OCI-LY7 (cell line): Measurements from ENCODE around the gene LPIN3. TPM values are rescaled to one million over a fixed set of nuclear protein-coding genes. Genes with fewer than 3 reads are reported as not detected.

ENCODE experiments used
- BruUV-seq: library from RNA; stranded (reverse); fragments of 400-500 nt; replicated peaks from 2 replicates; lab custom pipeline; 2021; lab: Mats Ljungman, UMichigan
- CTCF ChIA-PET: fragments of 300-600 bp; sonication (Branson Sonifier 250); formaldehyde crosslinking; loops from one replicate; lab custom pipeline; 2022; ENCODE audit warnings: antibody characterized with exemption; ENCODE audit not compliant: unreplicated experiment; lab: Charles Lee
- POLR2A ChIA-PET: fragments of 300-600 bp; sonication (Branson Sonifier 250); formaldehyde crosslinking; loops from one replicate; lab custom pipeline; 2022; ENCODE audit warnings: antibody characterized with exemption; lab: Charles Lee
- DNase-seq: peaks from one replicate; pipeline ENCODE4 v3.0.0-alpha.2; 2015; ENCODE audit warnings: low spot score
- H2AFZ ChIP-seq: fragments of 200-600 bp; sonication (generic), shearing (Covaris generic); 2 replicates; pipeline ENCODE4 v1.6.1; 2014; ENCODE audit warnings: mild to moderate bottlenecking, antibody characterized with exemption, low read length, moderate library complexity
- H3K27ac ChIP-seq: fragments of 200-600 bp; sonication (generic); 2 replicates; pipeline ENCODE4 v1.5.1; 2014; ENCODE audit warnings: mixed run types, low read depth, mild to moderate bottlenecking, moderate library complexity, low read length, inconsistent platforms; ENCODE audit not compliant: poor library complexity, severe bottlenecking
- H3K36me3 ChIP-seq: fragments of 200-600 bp; sonication (generic); 2 replicates; pipeline ENCODE4 v1.6.1; 2014; ENCODE audit warnings: mild to moderate bottlenecking, antibody characterized with exemption, low read length, moderate library complexity, mixed read lengths; ENCODE audit not compliant: insufficient read depth
- H3K4me1 ChIP-seq: fragments of 200-600 bp; sonication (generic); 2 replicates; pipeline ENCODE4 v1.5.1; 2014; ENCODE audit warnings: mild to moderate bottlenecking, low read length; ENCODE audit not compliant: insufficient read depth, poor library complexity, severe bottlenecking
- H3K4me2 ChIP-seq: fragments of 200-600 bp; sonication (generic); 2 replicates; pipeline ENCODE4 v1.6.1; 2014; ENCODE audit warnings: mild to moderate bottlenecking, low read length
- H3K4me3 ChIP-seq: fragments of 200-600 bp; sonication (generic); 2 replicates; pipeline ENCODE4 v1.5.1; 2014; ENCODE audit warnings: mild to moderate bottlenecking, low read depth, low read length; ENCODE audit not compliant: poor library complexity, severe bottlenecking
- H3K79me2 ChIP-seq: fragments of 200-600 bp; sonication (generic); 2 replicates; pipeline ENCODE4 v1.6.1; 2016; ENCODE audit warnings: low read depth, mild to moderate bottlenecking, low read length, moderate library complexity, mixed read lengths; ENCODE audit not compliant: insufficient read depth
- H3K9me2 ChIP-seq: fragments of 200-600 bp; sonication (generic); 2 replicates; pipeline ENCODE4 v1.6.1; 2016; ENCODE audit warnings: mild to moderate bottlenecking, low read length, mixed read lengths; ENCODE audit not compliant: insufficient read depth
- H3K9me3 ChIP-seq: fragments of 200-600 bp; sonication (generic); 2 replicates; pipeline ENCODE4 v1.6.1; 2014; ENCODE audit warnings: mild to moderate bottlenecking, mixed run types, low read length, mixed read lengths
- H4K20me1 ChIP-seq: fragments of 200-600 bp; sonication (generic); 2 replicates; pipeline ENCODE4 v1.6.1; 2014; ENCODE audit warnings: mild to moderate bottlenecking, antibody characterized with exemption, low read length, moderate library complexity, mixed read lengths; ENCODE audit not compliant: insufficient read depth
- CTCF ChIP-seq: fragments of 200-600 bp; sonication (generic); conservative IDR thresholded peaks from 2 replicates; pipeline ENCODE4 v1.5.1; 2014; ENCODE audit warnings: mild to moderate bottlenecking, antibody characterized with exemption, low read length, moderate library complexity, mixed read lengths
- EZH2phosphoT487 ChIP-seq: fragments of 200-600 bp; sonication (generic); IDR thresholded peaks from 2 replicates; pipeline ENCODE4 v1.6.1; 2018; ENCODE audit warnings: low read depth, borderline replicate concordance, mild to moderate bottlenecking, mixed run types, antibody characterized with exemption, low read length, moderate library complexity, mixed read lengths
- intact Hi-C: fragments of 100-400 bp; cut with micrococcal nuclease; formaldehyde crosslinking; loops from one replicate; pipeline ENCODE4 v1.10.0; 2022; ENCODE audit not compliant: unreplicated experiment
- total RNA-seq, 2 experiments: library from RNA; depleted of rRNA in 1 of 2; stranded (reverse); fragments of >200 nt in 1 of 2; shearing (Covaris generic) in 1 of 2; gene quantifications; 2 replicates each; pipeline ENCODE4 v1.2.3, GENCODE V29; 2014 to 2022

The LPIN3 gene
- total RNA-seq, 2 experiments from 2014 or later: 0.19 to 2.1 TPM

GRCh38 chr20:41377275-41377674, 36.7 kb downstream of the LPIN3 start:
- Histone ChIP-seq H4K20me1 (no peaks in the 10 kb centered on the region), H3K9me3 (no peaks in the 10 kb centered on the region)
- BruUV-seq: no TSS peak

GRCh38 chr20:41379551-41379950, 38.9 kb downstream of the LPIN3 start:
- intact Hi-C loops: no loop called here
- Histone ChIP-seq H3K4me3 (no peak overlapping the region), H3K27ac (no peak overlapping the region), H3K79me2 (no peaks in the 10 kb centered on the region), H2AFZ (no peak overlapping the region), H3K4me2 (no peak overlapping the region), H3K36me3 (no peaks in the 10 kb centered on the region), H3K9me3 (no peaks in the 10 kb centered on the region), H4K20me1 (no peaks in the 10 kb centered on the region), H3K4me1 (no peaks in the 10 kb centered on the region), H3K9me2 (no peaks in the 10 kb centered on the region)
- POLR2A ChIA-PET: interaction anchor here (0.7 kb wide), 1 partner anchor 10 kb away, joined by 3 read pairs; no protein-coding TSS in a partner anchor
- no peak for DNase-seq
- CTCF ChIA-PET: no interaction called here
- BruUV-seq: no TSS peak
- no peak for TF ChIP-seq EZH2phosphoT487
- no peak for TF ChIP-seq CTCF

More at GRCh38 chr20:41377275-41377674, 36.7 kb downstream of the LPIN3 start:
- TF ChIP-seq EZH2phosphoT487 (no peak), CTCF (no peak)
- POLR2A ChIA-PET: no interaction called here
- no peaks in the 10 kb centered on the region for H3K36me3 ChIP-seq
- intact Hi-C loops: no loop called here
- H2AFZ ChIP-seq: no peak overlapping the region
- no peak overlapping the region for H3K4me3 ChIP-seq
- CTCF ChIA-PET: no interaction called here
- H3K4me1 ChIP-seq: no peaks in the 10 kb centered on the region
- DNase-seq: no peak
- no peaks in the 10 kb centered on the region for H3K9me2 ChIP-seq
- H3K79me2 ChIP-seq: no peaks in the 10 kb centered on the region
- H3K4me2 ChIP-seq: no peak overlapping the region
- H3K27ac ChIP-seq: no peak overlapping the region

- Histone ChIP-seq H3K9me2 (no peaks in the 10 kb centered on the region), H4K20me1 (no peaks in the 10 kb centered on the region), H3K4me1 (no peaks in the 10 kb centered on the region), H3K4me3 (no peak overlapping the region), H3K27ac (no peak overlapping the region), H3K36me3 (no peaks in the 10 kb centered on the region), H2AFZ (no peak overlapping the region), H3K79me2 (no peaks in the 10 kb centered on the region), H3K9me3 (no peaks in the 10 kb centered on the region), H3K4me2 (no peak overlapping the region)
- DNase-seq: no peak
- intact Hi-C loops: no loop called here
- CTCF ChIA-PET: no interaction called here
- POLR2A ChIA-PET: no interaction called here
- no TSS peak for BruUV-seq
- no peak for TF ChIP-seq CTCF
- no peak for TF ChIP-seq EZH2phosphoT487
Observed at GRCh38 chr20:41380551-41381193, 40.1 kb downstream of the LPIN3 start.
